ENCODE results near the gene TRPC4.
A peak's percentile ranks its signal among the peaks of the same experiment; 100 is the strongest.

The TRPC4 gene

GRCh38 chr13:37869756-37870488, at the start of gene TRPC4:
TSS of gene TRPC4 (minus strand) at chr13:37869772. CDS start at chr13:37783333, 86,439 bp downstream.
- Histone ChIP-seq H3K4me1 (ENCODE audit: control insufficient read depth, insufficient read depth, low read length) (no peaks in the 10 kb centered on the region), H3K36me3 (ENCODE audit: control insufficient read depth in 2 of 2, insufficient read depth in 2 of 2, low read length in 2 of 2) (no peaks in the 10 kb centered on the region), H3K9me3 (ENCODE audit: control insufficient read depth in 2 of 2, low read length in 2 of 2) (no peaks in the 10 kb centered on the region), H3K27ac (ENCODE audit: low read length) (peak within 1 kb of the TSS; percentile 66), H3K27me3 (ENCODE audit: control insufficient read depth in 1 of 2, insufficient read depth in 2 of 2, low read length in 2 of 2) (no peaks in the 10 kb centered on the region), H3K4me3 (ENCODE audit: low read length in 2 of 2) (peak within 1 kb of the TSS; percentile 91 to 95), H3K9ac (ENCODE audit: low read length in 2 of 2) (peak within 1 kb of the TSS; percentile 74)

- Histone ChIP-seq H3K4me1 (ENCODE audit: control insufficient read depth, insufficient read depth, low read length) (no peaks in the 10 kb centered on the region), H3K27me3 (ENCODE audit: control insufficient read depth in 1 of 2, insufficient read depth in 2 of 2, low read length in 2 of 2) (no peaks in the 10 kb centered on the region), H3K9me3 (ENCODE audit: control insufficient read depth in 2 of 2, low read length in 2 of 2) (peaks cover 0 to 3% of the 10 kb centered on the region in 2 donors), H3K9ac (ENCODE audit: low read length in 2 of 2) (no peak overlapping the region), H3K27ac (ENCODE audit: low read length) (no peak overlapping the region), H3K36me3 (ENCODE audit: control insufficient read depth in 2 of 2, insufficient read depth in 2 of 2, low read length in 2 of 2) (no peaks in the 10 kb centered on the region), H3K4me3 (ENCODE audit: low read length in 2 of 2) (peak overlapping the region; percentile 17 to 64)
Observed at GRCh38 chr13:37918751-37919150, 49.2 kb upstream of the TRPC4 start.

GRCh38 chr13:37918116-37918714, 48.6 kb upstream of the TRPC4 start:
- H3K4me3 ChIP-seq (ENCODE audit: low read length in 2 of 2): peak overlapping the region; percentile 17 to 64
- H3K9ac ChIP-seq (ENCODE audit: low read length in 2 of 2): no peak overlapping the region
- H3K4me1 ChIP-seq (ENCODE audit: control insufficient read depth, insufficient read depth, low read length): no peaks in the 10 kb centered on the region
- no peaks in the 10 kb centered on the region for H3K36me3 ChIP-seq (ENCODE audit: control insufficient read depth in 2 of 2, insufficient read depth in 2 of 2, low read length in 2 of 2)
- H3K27me3 ChIP-seq (ENCODE audit: control insufficient read depth in 1 of 2, insufficient read depth in 2 of 2, low read length in 2 of 2): no peaks in the 10 kb centered on the region
- peaks cover 0 to 3% of the 10 kb centered on the region in 2 donors for H3K9me3 ChIP-seq (ENCODE audit: control insufficient read depth in 2 of 2, low read length in 2 of 2)
- H3K27ac ChIP-seq (ENCODE audit: low read length): no peak overlapping the region

GRCh38 chr13:37914781-37915391, 45.3 kb upstream of the TRPC4 start:
- Histone ChIP-seq H3K27me3 (ENCODE audit: control insufficient read depth in 1 of 2, insufficient read depth in 2 of 2, low read length in 2 of 2) (no peaks in the 10 kb centered on the region), H3K4me1 (ENCODE audit: control insufficient read depth, insufficient read depth, low read length) (no peaks in the 10 kb centered on the region), H3K9ac (ENCODE audit: low read length in 2 of 2) (no peak overlapping the region), H3K36me3 (ENCODE audit: control insufficient read depth in 2 of 2, insufficient read depth in 2 of 2, low read length in 2 of 2) (no peaks in the 10 kb centered on the region), H3K4me3 (ENCODE audit: low read length in 2 of 2) (no peak overlapping the region), H3K27ac (ENCODE audit: low read length) (no peak overlapping the region), H3K9me3 (ENCODE audit: control insufficient read depth in 2 of 2, low read length in 2 of 2) (peaks cover 0 to 3% of the 10 kb centered on the region in 2 donors)

GRCh38 chr13:37910790-37911189, 41.2 kb upstream of the TRPC4 start:
- peaks cover 0 to 3% of the 10 kb centered on the region in 2 donors for H3K9me3 ChIP-seq (ENCODE audit: control insufficient read depth in 2 of 2, low read length in 2 of 2)
- H3K4me1 ChIP-seq (ENCODE audit: control insufficient read depth, insufficient read depth, low read length): no peaks in the 10 kb centered on the region
- no peaks in the 10 kb centered on the region for H3K27me3 ChIP-seq (ENCODE audit: control insufficient read depth in 1 of 2, insufficient read depth in 2 of 2, low read length in 2 of 2)
- H3K27ac ChIP-seq (ENCODE audit: low read length): no peak overlapping the region
- no peaks in the 10 kb centered on the region for H3K36me3 ChIP-seq (ENCODE audit: control insufficient read depth in 2 of 2, insufficient read depth in 2 of 2, low read length in 2 of 2)
- H3K4me3 ChIP-seq (ENCODE audit: low read length in 2 of 2): no peak overlapping the region
- H3K9ac ChIP-seq (ENCODE audit: low read length in 2 of 2): no peak overlapping the region

GRCh38 chr13:37906880-37907279, 37.3 kb upstream of the TRPC4 start:
- no peak overlapping the region for H3K27ac ChIP-seq (ENCODE audit: low read length)
- H3K27me3 ChIP-seq (ENCODE audit: control insufficient read depth in 1 of 2, insufficient read depth in 2 of 2, low read length in 2 of 2): no peaks in the 10 kb centered on the region
- H3K9ac ChIP-seq (ENCODE audit: low read length in 2 of 2): no peak overlapping the region
- H3K9me3 ChIP-seq (ENCODE audit: control insufficient read depth in 2 of 2, low read length in 2 of 2): no peaks in the 10 kb centered on the region
- H3K4me3 ChIP-seq (ENCODE audit: low read length in 2 of 2): no peak overlapping the region
- H3K4me1 ChIP-seq (ENCODE audit: control insufficient read depth, insufficient read depth, low read length): no peaks in the 10 kb centered on the region
- no peaks in the 10 kb centered on the region for H3K36me3 ChIP-seq (ENCODE audit: control insufficient read depth in 2 of 2, insufficient read depth in 2 of 2, low read length in 2 of 2)

GRCh38 chr13:37905736-37906135, 36.2 kb upstream of the TRPC4 start:
- H3K36me3 ChIP-seq (ENCODE audit: control insufficient read depth in 2 of 2, insufficient read depth in 2 of 2, low read length in 2 of 2): no peaks in the 10 kb centered on the region
- no peak overlapping the region for H3K4me3 ChIP-seq (ENCODE audit: low read length in 2 of 2)
- H3K4me1 ChIP-seq (ENCODE audit: control insufficient read depth, insufficient read depth, low read length): no peaks in the 10 kb centered on the region
- no peak overlapping the region for H3K27ac ChIP-seq (ENCODE audit: low read length)
- no peaks in the 10 kb centered on the region for H3K27me3 ChIP-seq (ENCODE audit: control insufficient read depth in 1 of 2, insufficient read depth in 2 of 2, low read length in 2 of 2)
- no peaks in the 10 kb centered on the region for H3K9me3 ChIP-seq (ENCODE audit: control insufficient read depth in 2 of 2, low read length in 2 of 2)
- H3K9ac ChIP-seq (ENCODE audit: low read length in 2 of 2): no peak overlapping the region

GRCh38 chr13:37899753-37900152, 30.2 kb upstream of the TRPC4 start:
- no peaks in the 10 kb centered on the region for H3K9me3 ChIP-seq (ENCODE audit: control insufficient read depth in 2 of 2, low read length in 2 of 2)
- H3K27me3 ChIP-seq (ENCODE audit: control insufficient read depth in 1 of 2, insufficient read depth in 2 of 2, low read length in 2 of 2): no peaks in the 10 kb centered on the region
- no peaks in the 10 kb centered on the region for H3K4me1 ChIP-seq (ENCODE audit: control insufficient read depth, insufficient read depth, low read length)
- no peaks in the 10 kb centered on the region for H3K36me3 ChIP-seq (ENCODE audit: control insufficient read depth in 2 of 2, insufficient read depth in 2 of 2, low read length in 2 of 2)
- H3K4me3 ChIP-seq (ENCODE audit: low read length in 2 of 2): no peak overlapping the region
- no peak overlapping the region for H3K27ac ChIP-seq (ENCODE audit: low read length)
- no peak overlapping the region for H3K9ac ChIP-seq (ENCODE audit: low read length in 2 of 2)

- no peak overlapping the region for H3K9ac ChIP-seq (ENCODE audit: low read length in 2 of 2)
Observed at GRCh38 chr13:37893321-37893720, 23.7 kb upstream of the TRPC4 start.

GRCh38 chr13:37889820-37890219, 20.2 kb upstream of the TRPC4 start:
- no peaks in the 10 kb centered on the region for H3K4me1 ChIP-seq (ENCODE audit: control insufficient read depth, insufficient read depth, low read length)
- H3K9ac ChIP-seq (ENCODE audit: low read length in 2 of 2): no peak overlapping the region
- H3K9me3 ChIP-seq (ENCODE audit: control insufficient read depth in 2 of 2, low read length in 2 of 2): no peaks in the 10 kb centered on the region
- no peak overlapping the region for H3K4me3 ChIP-seq (ENCODE audit: low read length in 2 of 2)
- H3K27ac ChIP-seq (ENCODE audit: low read length): no peak overlapping the region
- H3K27me3 ChIP-seq (ENCODE audit: control insufficient read depth in 1 of 2, insufficient read depth in 2 of 2, low read length in 2 of 2): no peaks in the 10 kb centered on the region
- no peaks in the 10 kb centered on the region for H3K36me3 ChIP-seq (ENCODE audit: control insufficient read depth in 2 of 2, insufficient read depth in 2 of 2, low read length in 2 of 2)

More at GRCh38 chr13:37893321-37893720, 23.7 kb upstream of the TRPC4 start:
- H3K4me3 ChIP-seq (ENCODE audit: low read length in 2 of 2): no peak overlapping the region
- H3K4me1 ChIP-seq (ENCODE audit: control insufficient read depth, insufficient read depth, low read length): no peaks in the 10 kb centered on the region
- no peak overlapping the region for H3K27ac ChIP-seq (ENCODE audit: low read length)
- no peaks in the 10 kb centered on the region for H3K36me3 ChIP-seq (ENCODE audit: control insufficient read depth in 2 of 2, insufficient read depth in 2 of 2, low read length in 2 of 2)
- H3K9me3 ChIP-seq (ENCODE audit: control insufficient read depth in 2 of 2, low read length in 2 of 2): no peaks in the 10 kb centered on the region
- H3K27me3 ChIP-seq (ENCODE audit: control insufficient read depth in 1 of 2, insufficient read depth in 2 of 2, low read length in 2 of 2): no peaks in the 10 kb centered on the region

- Histone ChIP-seq H3K36me3 (ENCODE audit: control insufficient read depth in 2 of 2, insufficient read depth in 2 of 2, low read length in 2 of 2) (no peaks in the 10 kb centered on the region), H3K27ac (ENCODE audit: low read length) (no peak overlapping the region), H3K9ac (ENCODE audit: low read length in 2 of 2) (no peak overlapping the region), H3K4me3 (ENCODE audit: low read length in 2 of 2) (no peak overlapping the region), H3K9me3 (ENCODE audit: control insufficient read depth in 2 of 2, low read length in 2 of 2) (no peaks in the 10 kb centered on the region), H3K27me3 (ENCODE audit: control insufficient read depth in 1 of 2, insufficient read depth in 2 of 2, low read length in 2 of 2) (no peaks in the 10 kb centered on the region), H3K4me1 (ENCODE audit: control insufficient read depth, insufficient read depth, low read length) (no peaks in the 10 kb centered on the region)
Observed at GRCh38 chr13:37889102-37889501, 19.5 kb upstream of the TRPC4 start.

All from stomach smooth muscle (tissue), 2 donors.